ENCODE data around the gene CARD19.
"Not testable (repeated sequence)": the region's sequence is repeated elsewhere in the genome, so short reads cannot be mapped to it uniquely, and the experiment has no call there.

Gene CARD19

GRCh38 chr9:93134015-93134739 is 38.2 kb downstream of the CARD19 start, which contains the start of gene NINJ1:
TSS of gene NINJ1 (minus strand) at chr9:93134251. CDS start at chr9:93134217, 34 bp downstream.
- DNase-seq (ENCODE audit: low read depth), result peak; percentile 88

- no peak for DNase-seq (ENCODE audit: low read depth)
Measured at GRCh38 chr9:93134740-93135444, 38.9 kb downstream of the CARD19 start.

- no peak for DNase-seq (ENCODE audit: low read depth)
Measured at GRCh38 chr9:93136011-93136440, 40.0 kb downstream of the CARD19 start.

DNA sequence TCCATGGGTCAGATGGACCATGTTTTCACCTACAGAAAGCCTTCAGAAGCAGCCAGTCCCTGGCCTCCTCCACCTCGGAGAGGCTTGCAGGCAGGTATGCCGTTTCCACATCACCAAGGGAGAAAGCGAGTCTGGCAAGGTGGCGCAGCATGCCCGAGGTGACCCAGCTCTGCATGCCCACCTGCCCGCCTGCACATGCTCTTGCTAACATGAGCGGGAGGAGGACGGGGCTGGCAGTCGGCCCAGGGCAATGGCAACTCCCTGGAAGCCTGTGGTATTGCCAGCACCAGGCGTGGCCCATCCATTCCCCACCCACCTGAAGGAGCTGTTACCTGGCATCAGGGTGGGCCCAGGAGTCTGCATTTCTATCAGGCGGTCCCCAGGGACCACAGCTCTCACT is 41.3 kb downstream of the CARD19 start:
- no peak for DNase-seq (ENCODE audit: low read depth)

DNA sequence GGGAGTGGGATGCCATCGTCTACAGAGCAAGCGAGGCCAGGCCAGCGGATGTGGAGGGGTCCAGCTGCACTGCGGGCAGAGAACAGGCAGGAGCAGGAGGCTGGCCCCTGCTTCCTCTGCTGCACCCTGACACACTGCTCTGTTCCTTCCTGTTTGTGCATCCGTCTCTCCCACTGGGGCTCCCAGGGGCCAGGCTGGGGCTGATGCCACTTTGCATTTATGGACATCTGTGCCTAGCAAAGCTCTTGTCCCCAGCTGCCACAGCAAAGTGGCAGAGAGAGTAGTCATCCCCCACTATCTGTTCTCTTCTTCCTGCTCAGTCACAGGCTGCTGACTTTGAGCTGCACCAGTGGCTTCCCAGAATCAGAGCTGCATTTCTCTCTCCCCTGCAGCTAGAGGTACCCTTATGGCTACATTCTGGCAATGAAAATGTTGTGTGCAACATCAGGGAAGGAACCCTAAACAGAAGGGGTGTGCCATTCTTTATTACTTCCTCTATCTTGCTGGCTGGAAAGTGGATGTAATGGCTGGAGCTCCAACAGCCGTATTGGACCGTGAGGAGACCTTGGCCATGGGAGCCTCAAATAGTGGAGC is 42.3 kb downstream of the CARD19 start:
- no peak for DNase-seq (ENCODE audit: low read depth)

- no peak for DNase-seq (ENCODE audit: low read depth)
Measured at GRCh38 chr9:93139365-93140182, 43.6 kb downstream of the CARD19 start.

GRCh38 chr9:93141771-93142483 is 45.9 kb downstream of the CARD19 start:
- no peak for DNase-seq (ENCODE audit: low read depth)

GRCh38 chr9:93143830-93144530 is 48.0 kb downstream of the CARD19 start:
- DNase-seq (ENCODE audit: low read depth), result peak; percentile 24

DNA sequence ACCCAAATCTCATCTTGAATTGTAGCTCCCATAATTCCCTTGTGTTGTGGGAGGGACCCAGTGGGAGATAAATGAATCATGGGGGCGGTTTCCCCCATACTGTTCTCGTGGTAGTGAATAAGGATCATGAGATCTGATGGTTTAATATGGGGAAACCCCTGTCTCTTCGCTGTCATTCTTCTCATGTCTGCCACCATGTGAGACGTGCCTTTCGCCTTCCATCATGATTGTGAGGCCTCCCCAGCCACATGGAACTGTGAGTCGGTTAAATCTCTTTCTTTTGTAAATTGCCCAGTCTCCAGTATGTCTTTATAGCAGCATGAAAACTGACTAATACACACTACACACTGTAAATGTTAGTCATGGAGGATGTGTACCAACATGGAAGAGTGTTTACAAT is 50.7 kb downstream of the CARD19 start:
- not testable (repeated sequence) for DNase-seq (ENCODE audit: low read depth)

GRCh38 chr9:93147632-93148031 is 51.6 kb downstream of the CARD19 start:
- DNase-seq (ENCODE audit: low read depth), result no peak

DNA sequence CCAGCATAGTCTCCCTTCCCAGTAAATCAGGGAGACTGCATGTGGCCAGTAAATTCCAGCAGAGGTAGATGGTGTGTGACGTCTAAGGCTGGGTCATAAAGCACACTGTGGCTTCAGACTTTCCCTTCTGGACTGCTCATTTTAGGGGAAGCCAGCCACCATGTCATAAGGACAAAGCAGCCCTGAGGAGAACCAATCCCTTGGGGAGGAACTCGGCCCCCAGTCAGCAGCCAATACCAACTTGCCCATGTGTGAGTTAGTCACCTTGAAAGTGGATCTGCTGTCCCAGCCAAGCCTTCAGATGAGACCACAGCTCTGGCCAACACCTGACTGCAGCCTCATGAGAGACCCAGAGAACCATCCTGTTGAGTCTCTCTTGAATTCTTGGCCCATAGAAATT is 52.7 kb downstream of the CARD19 start:
- no peak for DNase-seq (ENCODE audit: low read depth)

- no peak for DNase-seq (ENCODE audit: low read depth)
Measured at GRCh38 chr9:93149361-93149760, 53.3 kb downstream of the CARD19 start.

DNA sequence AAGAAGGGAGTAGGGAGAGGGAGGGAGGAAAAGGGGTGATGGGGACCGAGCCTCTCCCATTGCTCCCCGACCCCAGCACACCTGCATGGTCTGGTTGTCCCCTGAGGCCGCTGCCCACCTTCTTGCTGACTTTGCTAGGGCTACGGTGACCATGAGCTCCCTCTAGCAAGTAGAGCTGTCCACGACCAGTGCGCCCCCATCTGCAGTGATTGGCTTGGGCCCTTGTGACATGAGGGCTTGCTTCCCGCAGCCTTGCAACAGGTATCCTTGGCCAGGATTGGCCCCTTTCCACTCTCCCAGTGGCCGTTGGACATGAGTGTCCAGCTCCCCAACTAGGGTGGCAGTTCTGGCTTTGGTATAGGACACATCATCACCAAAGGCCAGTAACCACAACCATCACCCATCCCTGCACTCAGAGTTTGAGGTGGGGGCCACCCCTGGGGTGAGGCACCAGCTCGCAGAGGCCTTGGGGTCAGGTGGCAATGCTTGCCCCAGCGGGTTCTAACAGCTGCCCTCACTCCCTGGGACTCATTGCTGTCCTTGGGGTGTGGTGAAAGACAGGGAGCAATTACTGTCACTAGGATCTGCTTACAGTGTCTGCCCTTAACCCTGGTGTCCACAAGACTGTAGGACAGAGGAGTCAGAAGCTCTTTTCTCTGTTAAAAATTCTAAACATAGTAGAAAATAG is 55.2 kb downstream of the CARD19 start:
- DNase-seq (ENCODE audit: low read depth), result no peak

GRCh38 chr9:93154293-93154903 is 58.4 kb downstream of the CARD19 start:
- no peak for DNase-seq (ENCODE audit: low read depth)

GRCh38 chr9:93155716-93156474 is 59.9 kb downstream of the CARD19 start:
- no peak for DNase-seq (ENCODE audit: low read depth)

- DNase-seq (ENCODE audit: low read depth), result no peak
Measured at GRCh38 chr9:93156475-93157008, 60.5 kb downstream of the CARD19 start.

DNA sequence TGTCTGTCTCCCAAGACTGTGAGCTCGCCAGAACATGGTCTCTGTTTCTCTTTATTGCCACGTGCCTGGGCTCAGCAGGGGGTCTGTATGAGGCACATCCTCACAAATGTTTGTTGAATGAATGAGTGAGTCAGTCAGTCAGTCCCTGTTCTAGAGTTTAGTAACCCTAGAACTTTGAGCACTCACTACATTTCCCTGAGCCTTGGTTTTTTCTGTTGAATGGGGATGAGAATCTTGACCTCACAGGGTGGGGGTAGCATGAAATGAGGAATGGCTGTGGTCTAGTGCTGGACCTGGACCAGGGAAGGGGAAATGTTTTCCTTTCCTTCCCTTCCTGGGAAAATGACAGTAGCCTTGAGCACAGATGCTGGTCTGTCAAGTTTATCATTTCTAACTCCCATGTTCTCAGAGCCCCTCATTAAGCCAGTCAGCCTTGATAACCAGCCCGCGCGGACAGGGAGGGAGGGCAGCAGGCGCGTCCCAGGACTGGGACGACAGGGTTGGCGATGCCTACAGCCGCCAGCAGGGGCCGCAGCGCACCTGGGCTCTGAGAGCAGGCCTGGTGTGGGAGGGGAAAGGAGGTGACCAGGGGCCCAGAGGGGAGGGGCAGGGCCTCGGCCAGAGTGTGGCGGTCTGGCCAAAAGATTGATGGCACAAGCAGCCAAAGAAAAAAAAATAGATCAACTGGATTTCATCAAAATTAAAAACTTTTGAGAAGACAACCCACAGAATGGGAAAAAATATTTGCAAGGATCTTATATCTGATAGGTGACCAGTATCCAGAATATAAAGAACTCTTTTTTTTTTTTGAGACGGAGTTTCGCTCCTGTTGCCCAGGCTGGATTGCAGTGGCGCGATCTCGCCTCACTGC is 63.8 kb downstream of the CARD19 start:
- peak; percentile 59 for DNase-seq (ENCODE audit: low read depth)
